Thyroid gland (tissue), 4 donors: ENCODE results near the gene KIAA1143.

ENCODE experiments used
- POLR2A ChIP-seq, 2 donors: fragments of 450-650 bp; IDR thresholded peaks; one replicate each; pipeline ENCODE4 v1.6.1; 2017; ENCODE audit warnings: antibody characterized with exemption in 2 of 2, mild to moderate bottlenecking in 2 of 2, moderate library complexity in 1 of 2
- TF ChIP-seq, protein P1 (sequence below), 6 experiments: fragments of 200-600 bp in 3 of 6; fragments of 450-650 bp in 3 of 6; sonication (generic) in 3 of 6; IDR thresholded peaks; one replicate each; pipeline ENCODE4 v1.5.1; 2016 to 2019; ENCODE audit warnings: antibody characterized with exemption in 6 of 6, mild to moderate bottlenecking in 2 of 6, inconsistent platforms in 1 of 6, moderate library complexity in 1 of 6

DNA sequence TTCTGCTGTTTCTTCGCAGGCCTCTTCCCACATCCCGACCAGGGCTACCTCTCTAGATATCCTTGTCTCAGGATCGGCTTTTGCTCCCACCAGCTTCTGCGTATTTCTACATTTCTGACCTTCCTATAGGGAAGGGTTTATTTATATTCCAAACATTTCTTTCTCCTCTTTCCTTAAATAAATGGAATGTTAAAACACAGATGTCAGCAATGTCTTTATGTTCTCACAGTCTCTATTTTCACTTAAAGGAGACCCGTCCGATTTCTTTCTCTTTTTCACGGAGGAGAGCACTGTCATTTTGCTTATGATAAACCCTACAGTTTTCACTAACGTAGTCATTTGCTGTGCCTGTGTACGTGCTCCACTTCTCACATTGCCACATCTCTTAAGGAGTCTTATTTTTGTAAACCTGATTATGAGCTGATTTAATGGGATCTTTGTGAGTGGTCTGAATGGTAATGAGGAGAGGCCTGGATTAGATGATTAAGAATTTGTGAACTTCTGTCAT is 805 bp upstream of the KIAA1143 start:
- TF ChIP-seq, protein P1, sequence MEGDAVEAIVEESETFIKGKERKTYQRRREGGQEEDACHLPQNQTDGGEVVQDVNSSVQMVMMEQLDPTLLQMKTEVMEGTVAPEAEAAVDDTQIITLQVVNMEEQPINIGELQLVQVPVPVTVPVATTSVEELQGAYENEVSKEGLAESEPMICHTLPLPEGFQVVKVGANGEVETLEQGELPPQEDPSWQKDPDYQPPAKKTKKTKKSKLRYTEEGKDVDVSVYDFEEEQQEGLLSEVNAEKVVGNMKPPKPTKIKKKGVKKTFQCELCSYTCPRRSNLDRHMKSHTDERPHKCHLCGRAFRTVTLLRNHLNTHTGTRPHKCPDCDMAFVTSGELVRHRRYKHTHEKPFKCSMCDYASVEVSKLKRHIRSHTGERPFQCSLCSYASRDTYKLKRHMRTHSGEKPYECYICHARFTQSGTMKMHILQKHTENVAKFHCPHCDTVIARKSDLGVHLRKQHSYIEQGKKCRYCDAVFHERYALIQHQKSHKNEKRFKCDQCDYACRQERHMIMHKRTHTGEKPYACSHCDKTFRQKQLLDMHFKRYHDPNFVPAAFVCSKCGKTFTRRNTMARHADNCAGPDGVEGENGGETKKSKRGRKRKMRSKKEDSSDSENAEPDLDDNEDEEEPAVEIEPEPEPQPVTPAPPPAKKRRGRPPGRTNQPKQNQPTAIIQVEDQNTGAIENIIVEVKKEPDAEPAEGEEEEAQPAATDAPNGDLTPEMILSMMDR (IDR thresholded peaks at IDR 0.05) = no peak
- no peak for TF ChIP-seq POLR2A (IDR thresholded peaks at IDR 0.05)
